GM18951 (cell line): Measurements from ENCODE around the gene ERICH6.

Experiments used
- POLR2A ChIP-seq: IDR thresholded peaks from 4 replicates; pipeline ENCODE4 v1.6.1; 2011; ENCODE audit warnings: mild to moderate bottlenecking; ENCODE audit not compliant: insufficient read length, insufficient read depth; ENCODE audit errors: extremely low read depth
- in situ Hi-C: fragments of 300-500 bp; cut with MboI; formaldehyde crosslinking; loops from one replicate; pipeline ENCODE4 v1.12.0; 2022; ENCODE audit warnings: low sequenced_read_pairs, mixed read lengths, inconsistent platforms; ENCODE audit not compliant: unreplicated experiment

The ERICH6 gene

DNA sequence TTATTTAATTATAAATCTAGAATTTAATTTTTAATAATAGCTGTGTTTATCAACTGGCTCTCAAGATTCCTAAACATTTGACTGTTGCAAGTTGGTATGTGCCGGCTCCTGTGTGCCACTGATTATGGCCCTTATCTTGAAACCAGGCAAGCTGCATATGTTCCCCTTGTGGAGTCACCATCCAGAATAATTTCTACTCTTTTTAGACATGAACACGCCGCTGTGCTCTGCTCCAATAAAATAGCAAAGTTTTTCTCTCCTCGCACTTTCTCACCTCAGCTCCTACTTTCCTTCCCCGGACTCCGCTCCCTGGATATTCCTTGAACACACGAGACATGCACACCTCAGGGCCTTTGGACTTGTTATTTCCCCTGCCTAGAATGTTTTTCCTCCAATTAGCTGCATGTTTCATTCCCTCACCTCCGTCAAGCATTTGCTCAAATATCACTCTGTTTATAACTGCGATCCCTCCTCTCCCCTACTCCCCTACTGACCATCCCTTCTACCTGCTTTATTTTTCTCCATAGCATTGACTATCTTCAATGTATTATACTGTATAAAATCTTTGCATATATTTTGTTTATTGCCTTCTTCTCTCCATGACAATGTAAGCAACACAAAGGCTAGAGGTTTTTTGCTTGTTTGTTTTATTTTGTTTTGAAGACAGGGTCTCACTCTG, 26.1 kb upstream of the ERICH6 start:
- in situ Hi-C loops = loop anchor here (10.0 kb wide), 1 partner anchor 115 kb away; no protein-coding TSS in a partner anchor
- TF ChIP-seq POLR2A = no peak

DNA sequence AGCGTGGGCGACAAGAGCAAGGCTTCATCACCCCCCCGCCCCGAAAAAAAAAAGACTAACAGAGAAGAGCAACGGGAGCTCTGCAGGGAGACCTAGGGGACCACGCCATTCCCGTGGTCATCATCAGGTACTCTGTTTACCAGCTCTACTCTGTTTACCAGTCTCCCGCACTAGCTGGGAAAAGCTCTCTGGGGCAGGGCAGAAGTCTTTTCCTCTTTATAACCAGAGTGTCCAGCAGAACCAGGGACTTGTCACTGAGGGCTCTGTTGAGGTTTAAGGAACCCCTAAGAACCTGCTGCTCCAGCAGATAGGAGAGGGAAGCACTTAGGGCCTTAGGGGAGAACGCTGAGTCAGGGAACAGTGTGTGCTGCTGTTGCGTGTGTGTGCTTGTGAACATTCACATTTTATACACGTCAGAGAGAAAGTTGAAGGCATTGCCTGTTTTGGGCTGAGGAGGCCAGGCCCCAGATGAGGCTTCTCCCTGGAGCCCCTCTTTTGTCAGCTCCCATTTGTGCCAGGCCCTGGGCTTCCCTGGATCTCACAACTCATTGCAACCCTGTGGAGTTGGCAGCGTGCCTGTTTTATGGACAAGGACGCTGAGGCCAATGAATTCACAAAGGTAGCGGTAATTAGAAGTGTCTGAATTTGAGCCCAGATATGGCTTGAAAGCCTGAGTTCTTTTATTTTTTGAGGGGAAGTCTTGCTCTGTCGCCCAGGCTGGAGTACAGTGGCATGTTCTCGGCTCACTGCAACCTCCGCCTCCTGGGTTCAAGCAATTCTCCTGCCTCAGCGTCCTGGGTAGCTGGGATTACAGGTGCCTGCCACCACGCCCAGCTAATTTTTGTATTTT, 24.2 kb upstream of the ERICH6 start:
- in situ Hi-C loops = loop anchor here (10.0 kb wide), 1 partner anchor 117 kb away; no protein-coding TSS in a partner anchor
- TF ChIP-seq POLR2A = no peak

DNA sequence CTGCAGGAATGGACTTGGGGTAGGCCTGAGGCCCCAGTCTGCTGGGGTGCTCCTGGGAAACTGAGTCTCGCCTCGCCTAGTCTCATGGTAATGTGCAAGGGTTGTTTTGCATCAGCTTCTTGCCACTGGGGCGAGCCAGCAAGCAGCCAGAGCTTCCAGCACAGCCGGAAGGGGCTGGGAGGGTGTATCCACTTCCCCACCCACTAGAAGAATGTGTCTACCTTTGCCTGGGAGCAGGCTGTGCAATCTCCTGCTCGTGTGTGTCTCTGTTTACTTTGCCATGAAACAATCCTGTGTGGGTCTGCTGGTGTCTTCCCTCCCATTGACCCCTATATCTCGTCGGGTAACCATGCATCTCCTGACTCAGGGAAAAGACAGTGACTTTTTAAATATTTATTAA, 21.8 kb upstream of the ERICH6 start:
- TF ChIP-seq POLR2A = no peak
- in situ Hi-C loops = loop anchor here (10.0 kb wide), 1 partner anchor 119 kb away; no protein-coding TSS in a partner anchor

DNA sequence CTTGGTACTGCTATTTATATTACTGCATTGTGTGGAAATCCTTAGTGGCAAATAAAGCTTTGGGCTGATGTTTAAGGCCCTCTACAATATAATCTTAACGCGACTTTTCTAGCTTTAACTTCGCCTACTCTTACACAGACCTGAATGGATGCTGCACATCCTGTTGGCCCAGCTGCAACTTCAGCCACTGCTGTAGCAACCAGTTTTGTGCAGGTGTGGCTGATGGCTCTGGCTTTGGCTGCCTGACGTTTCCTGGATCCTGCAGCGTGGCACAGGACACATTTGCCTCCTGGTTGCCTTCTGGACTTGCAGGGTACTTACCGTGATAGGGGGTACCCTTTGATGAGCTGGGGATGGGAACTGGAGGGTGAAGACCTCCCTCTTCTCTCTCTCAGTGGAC, 20.2 kb upstream of the ERICH6 start:
- in situ Hi-C loops = loop anchor here (10.0 to 25.0 kb wide), 2 partner anchors 121 to 187 kb away; partner anchors contain the start of genes EIF2A and SERP1
- no peak for TF ChIP-seq POLR2A

DNA sequence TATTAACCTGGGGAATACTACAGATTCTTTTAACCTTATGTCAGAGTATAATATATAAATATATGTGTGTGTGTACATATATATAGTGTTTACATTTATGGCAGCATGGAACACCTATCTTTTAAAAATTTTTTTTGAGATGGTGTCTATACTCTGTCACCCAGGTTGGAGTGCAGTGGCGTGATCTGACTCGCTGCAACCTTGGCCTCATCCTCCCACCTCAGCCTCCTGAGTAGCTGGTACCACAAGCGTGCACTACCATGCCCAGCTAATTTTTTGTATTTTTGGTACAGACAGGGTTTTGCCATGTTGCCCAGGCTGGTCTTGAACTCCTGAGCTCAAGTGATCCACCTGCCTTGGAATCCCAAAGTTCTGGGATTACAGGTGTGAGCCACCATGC, 18.5 kb upstream of the ERICH6 start:
- TF ChIP-seq POLR2A = no peak
- in situ Hi-C loops = loop anchor here (10.0 to 25.0 kb wide), 2 partner anchors 123 to 185 kb away; partner anchors contain the start of genes EIF2A and SERP1

DNA sequence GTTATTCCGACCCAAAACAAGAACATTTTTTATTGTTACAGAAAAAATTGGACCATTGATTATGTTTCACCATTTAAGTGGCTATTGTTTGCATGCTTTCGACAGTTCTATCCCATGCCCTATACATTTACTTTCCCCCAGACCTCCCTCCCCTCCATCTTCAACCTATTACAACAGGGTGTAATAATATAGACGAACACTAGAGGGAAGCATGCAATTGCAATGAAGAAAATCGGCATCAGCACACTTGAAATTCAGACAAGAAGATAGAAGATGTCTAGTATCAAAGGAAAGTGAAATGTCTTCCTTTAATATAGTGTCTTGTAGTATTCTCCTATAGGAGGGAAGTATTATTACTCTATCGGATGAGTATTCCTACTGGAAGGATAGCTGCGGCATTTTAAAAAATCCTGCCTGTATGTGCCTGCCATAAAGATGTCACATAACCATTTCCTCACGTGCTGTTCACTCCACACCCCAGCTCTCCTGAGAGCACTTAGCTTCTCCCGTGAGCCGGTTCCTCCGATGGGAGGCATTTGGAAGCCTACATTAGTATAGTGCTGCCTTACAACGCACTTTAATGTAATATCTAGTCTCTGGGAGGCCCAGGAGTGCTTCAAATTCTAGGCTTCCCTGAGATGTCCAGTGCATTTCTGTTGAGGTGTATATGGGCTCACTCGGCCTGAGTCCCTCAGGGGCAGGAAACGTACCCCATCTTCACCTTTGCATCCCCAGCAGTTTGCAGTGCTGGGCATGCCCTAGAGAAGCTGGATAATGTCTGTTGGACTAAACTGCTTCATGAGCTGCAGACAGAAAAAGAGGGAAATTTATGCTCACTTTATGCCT, 17.8 kb upstream of the ERICH6 start:
- in situ Hi-C loops = loop anchor here (10.0 to 25.0 kb wide), 2 partner anchors 123 to 184 kb away; partner anchors contain the start of genes EIF2A and SERP1
- TF ChIP-seq POLR2A = no peak

DNA sequence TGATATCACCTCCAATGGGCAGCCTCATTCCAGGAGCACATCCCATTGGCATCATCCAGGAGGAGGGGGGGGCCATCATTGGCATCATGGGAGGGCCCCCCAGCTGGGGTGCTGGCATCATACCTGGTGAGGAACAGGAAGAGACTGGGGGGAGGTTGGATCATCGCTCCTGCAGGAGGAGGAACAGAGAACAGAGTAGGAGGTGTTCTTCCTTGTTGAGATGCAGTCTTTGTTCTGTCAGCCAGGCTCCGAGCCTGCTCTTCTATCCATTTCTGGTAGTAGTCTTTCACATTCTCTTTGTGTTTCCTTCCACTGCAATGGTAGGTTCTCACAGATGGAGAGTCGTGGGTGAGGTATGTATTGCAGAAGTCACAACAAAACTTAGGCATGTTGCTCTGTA, 16.7 kb upstream of the ERICH6 start:
- no peak for TF ChIP-seq POLR2A
- in situ Hi-C loops = loop anchor here (10.0 to 25.0 kb wide), 2 partner anchors 124 to 183 kb away; partner anchors contain the start of genes EIF2A and SERP1

DNA sequence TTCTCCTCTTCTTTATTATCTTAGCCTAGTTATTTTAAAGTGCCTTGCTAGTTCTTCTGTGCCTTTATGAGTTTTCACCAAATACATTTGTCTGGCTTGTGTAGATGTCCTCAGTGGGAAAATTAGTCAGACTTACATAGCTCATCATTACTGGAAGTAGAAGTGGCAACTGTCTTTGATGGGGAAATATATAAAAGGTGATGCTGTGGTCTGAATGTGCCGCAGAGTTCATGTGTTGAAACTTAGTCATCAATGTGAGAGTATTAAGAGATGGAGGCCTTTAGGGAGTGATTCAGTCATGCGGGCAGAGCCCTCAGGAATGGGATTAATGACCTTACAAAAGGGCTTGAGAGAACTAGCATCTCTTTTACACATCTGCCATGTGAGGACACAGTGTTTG, 6.4 kb upstream of the ERICH6 start:
- TF ChIP-seq POLR2A = no peak
- in situ Hi-C loops = loop anchor here (25.0 kb wide), 1 partner anchor 173 kb away; the partner anchor contains the start of genes EIF2A and SERP1

DNA sequence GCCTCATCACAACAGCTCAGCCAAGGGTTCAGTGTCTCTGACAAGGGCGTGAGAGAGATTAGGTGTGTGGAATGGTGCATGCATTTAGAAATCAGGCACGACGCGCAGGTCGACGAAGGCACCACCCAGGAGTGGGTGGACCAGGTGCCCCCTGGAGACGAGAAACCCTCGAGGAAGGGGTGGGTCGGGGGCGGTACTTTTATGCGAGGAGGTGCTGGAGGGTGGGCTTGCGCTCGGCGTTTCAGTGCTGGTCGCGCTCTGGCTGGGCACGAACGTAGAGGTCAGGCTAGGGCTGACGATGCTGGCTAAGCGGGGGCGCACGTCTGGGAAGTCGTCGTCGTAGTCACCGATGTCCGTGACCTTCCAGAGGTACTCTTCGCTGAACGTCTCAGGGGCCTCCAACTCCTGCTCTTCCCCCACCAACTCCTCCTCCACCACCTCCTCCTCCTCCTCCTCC, 393 bp downstream of the ERICH6 start:
- in situ Hi-C loops = loop anchor here (25.0 kb wide), 1 partner anchor 166 kb away; the partner anchor contains the start of genes EIF2A and SERP1
- no peak for TF ChIP-seq POLR2A

DNA sequence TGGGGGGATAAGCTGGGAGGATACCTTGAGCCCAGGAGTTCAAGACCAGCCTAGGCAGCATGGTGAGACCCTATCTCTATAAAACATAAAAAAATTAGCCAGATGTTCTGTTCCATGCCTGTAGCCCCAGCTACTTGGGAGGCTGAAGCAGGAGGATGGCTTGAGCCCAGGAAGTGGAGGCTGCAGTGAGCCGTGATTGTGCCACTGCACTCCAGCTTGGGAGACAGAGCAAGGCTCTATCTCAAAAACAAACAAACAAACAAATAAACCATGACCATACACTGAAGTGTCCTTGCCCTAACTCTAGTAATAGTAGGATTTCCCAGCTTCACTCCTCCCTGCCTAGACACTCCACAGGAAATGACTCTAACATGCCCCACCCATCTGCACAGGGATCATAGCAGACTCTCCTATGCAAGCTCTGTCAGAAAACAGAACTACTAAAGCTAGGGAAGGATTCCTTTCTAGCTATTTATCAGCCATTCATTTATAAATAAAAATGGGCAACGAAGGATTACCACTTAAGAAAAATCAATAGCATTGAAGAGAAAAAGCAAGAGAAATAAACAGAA, 4.6 kb downstream of the ERICH6 start:
- TF ChIP-seq POLR2A = no peak
- in situ Hi-C loops = no loop called here

DNA sequence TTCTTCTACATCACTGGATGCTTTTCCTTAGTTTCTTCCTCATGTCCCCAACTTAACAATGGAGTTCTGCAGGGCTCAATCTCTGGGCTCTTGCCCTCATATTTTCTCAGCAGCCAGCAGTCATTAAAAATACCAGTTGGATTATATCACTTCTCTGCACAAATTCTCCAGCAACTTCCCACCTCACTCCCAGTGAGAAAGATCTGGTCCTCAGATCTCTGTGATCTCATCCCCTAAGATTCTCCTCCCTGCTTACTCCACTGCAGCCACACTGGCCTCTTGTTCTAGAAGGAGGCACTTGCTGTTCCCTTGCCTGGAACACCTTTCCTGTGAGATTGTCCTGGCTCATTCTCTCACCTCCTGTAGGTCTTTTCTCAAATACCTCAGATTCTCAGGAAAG, 6.1 kb downstream of the ERICH6 start:
- in situ Hi-C loops = no loop called here
- no peak for TF ChIP-seq POLR2A

DNA sequence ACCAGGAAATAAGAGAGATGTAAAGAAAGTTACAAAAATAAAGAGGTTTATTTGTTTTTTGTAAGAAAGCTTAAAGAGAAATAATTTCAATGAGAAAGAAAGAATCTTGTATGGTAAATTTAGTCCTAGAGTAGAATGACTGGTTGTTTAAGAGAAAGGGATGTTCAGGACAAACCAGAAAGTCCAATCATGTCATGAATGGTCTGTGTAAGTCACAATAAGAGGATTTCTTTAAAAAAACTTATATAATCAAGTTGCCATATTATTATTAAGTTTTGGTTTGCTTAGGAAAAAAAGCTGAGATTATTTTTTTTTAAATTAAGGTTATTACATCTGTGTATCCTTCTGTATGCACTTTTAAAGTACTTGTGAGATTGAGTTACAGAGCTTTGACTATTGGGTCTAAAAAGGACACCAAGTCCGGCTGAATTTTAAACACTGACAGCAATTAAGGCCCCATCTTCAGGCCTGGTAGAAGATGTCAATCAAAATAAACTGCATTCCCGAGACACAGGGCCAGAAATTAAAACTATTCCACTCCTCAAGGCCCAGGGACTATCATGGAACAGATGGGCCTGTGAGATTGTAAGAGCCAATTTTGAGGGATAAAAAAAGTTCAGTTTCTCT, 12.2 kb downstream of the ERICH6 start:
- TF ChIP-seq POLR2A = no peak
- in situ Hi-C loops = no loop called here

DNA sequence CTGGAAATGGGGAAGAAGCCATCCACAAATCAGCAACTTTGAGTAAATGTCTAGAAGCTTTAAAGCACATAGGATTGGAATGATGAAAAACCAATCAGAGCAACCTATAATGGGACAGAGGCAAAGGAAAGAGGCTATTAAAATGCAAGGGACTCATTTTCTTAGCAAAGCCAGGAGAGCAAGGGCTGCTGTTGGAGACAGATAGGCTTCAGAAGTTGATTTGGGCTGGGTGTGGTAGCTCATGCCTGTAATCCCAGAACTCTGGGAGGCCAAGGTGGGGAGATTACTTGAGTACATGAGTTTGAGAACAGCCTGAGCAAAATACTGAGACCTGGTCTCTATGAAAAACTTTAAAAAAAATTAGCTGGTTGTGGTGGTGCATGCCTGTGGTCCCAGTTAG, 16.1 kb downstream of the ERICH6 start:
- in situ Hi-C loops = no loop called here
- no peak for TF ChIP-seq POLR2A
